Measurements from ENCODE around the gene C20orf202.

GRCh38 chr20:1174787-1175186, 28.5 kb upstream of the C20orf202 start:
- TF ChIP-seq CTCF (conservative IDR thresholded peaks at IDR 0.05): no peak
- no peak for TF ChIP-seq ZFX (IDR thresholded peaks at IDR 0.05)
